Progenitor cell of endocrine pancreas (in vitro differentiated cells): ENCODE data around the gene FAM135A. TPM values are rescaled to one million over a fixed set of nuclear protein-coding genes. Genes with fewer than 3 reads are reported as not detected.
A peak's percentile ranks its signal among the peaks of the same experiment; 100 is the strongest.

Experiments
- DNase-seq: peaks from one replicate; pipeline ENCODE4 v3.0.0; 2021; ENCODE audit warnings: low spot score; ENCODE audit not compliant: unreplicated experiment
- H3K27ac Mint-ChIP-seq: 2 replicates; pipeline ENCODE4 v1.8.0; 2021; ENCODE audit warnings: mild to moderate bottlenecking, moderate library complexity, mixed read lengths
- H3K27me3 Mint-ChIP-seq: 2 replicates; pipeline ENCODE4 v1.8.0; 2021; ENCODE audit warnings: mixed read lengths
- H3K36me3 Mint-ChIP-seq: 2 replicates; pipeline ENCODE4 v1.8.0; 2022; ENCODE audit warnings: mixed read lengths; ENCODE audit not compliant: insufficient read depth
- H3K4me1 Mint-ChIP-seq: 2 replicates; pipeline ENCODE4 v1.8.0; 2021; ENCODE audit warnings: low read depth, mixed read lengths
- H3K4me3 Mint-ChIP-seq: 2 replicates; pipeline ENCODE4 v1.8.0; 2021; ENCODE audit warnings: low read depth, mild to moderate bottlenecking, moderate library complexity, mixed read lengths
- H3K9me3 Mint-ChIP-seq: 2 replicates; pipeline ENCODE4 v1.8.0; 2021; ENCODE audit warnings: low read depth, mixed read lengths
- total RNA-seq: library from RNA; stranded (reverse); gene quantifications from 2 replicates; pipeline ENCODE4 v1.2.1, GENCODE V29; 2021
- TF ChIP-seq, protein P1 (sequence below): fragments of 200-600 bp; sonication (generic); IDR thresholded peaks from one replicate; pipeline ENCODE4 v1.5.0; 2021; ENCODE audit warnings: antibody characterized with exemption, mild to moderate bottlenecking; ENCODE audit not compliant: unreplicated experiment

FAM135A gene
- total RNA-seq, 1 donor from 2014 or later = 31.9 TPM

DNA sequence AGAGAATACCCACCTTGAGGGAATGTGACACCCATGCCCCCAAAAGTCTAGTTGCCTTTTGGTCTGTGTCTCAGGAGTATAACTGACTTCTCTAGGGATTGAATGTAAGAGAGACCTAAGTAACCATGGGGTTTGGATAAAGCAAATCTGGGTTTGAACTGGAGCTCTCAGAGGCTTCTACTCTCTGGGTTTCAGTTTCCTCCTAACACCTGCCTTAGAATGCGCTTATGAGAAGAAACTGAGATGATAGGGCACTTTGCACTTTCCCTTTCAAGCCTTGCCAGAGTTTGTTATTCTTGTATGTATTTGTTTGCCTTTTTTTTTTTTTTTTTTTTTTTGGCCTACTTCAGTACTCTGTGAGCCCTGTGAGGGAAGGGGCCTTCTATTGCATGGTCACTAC, 172.8 kb downstream of the FAM135A start:
- Mint-ChIP-seq H3K9me3 (no peaks in the 10 kb centered on the region), H3K4me3 (no peak overlapping the region), H3K4me1 (no peaks in the 10 kb centered on the region), H3K27me3 (no peaks in the 10 kb centered on the region), H3K36me3 (peaks cover 16% of the 10 kb centered on the region), H3K27ac (peak overlapping the region; percentile 33)
- TF ChIP-seq, protein P1, sequence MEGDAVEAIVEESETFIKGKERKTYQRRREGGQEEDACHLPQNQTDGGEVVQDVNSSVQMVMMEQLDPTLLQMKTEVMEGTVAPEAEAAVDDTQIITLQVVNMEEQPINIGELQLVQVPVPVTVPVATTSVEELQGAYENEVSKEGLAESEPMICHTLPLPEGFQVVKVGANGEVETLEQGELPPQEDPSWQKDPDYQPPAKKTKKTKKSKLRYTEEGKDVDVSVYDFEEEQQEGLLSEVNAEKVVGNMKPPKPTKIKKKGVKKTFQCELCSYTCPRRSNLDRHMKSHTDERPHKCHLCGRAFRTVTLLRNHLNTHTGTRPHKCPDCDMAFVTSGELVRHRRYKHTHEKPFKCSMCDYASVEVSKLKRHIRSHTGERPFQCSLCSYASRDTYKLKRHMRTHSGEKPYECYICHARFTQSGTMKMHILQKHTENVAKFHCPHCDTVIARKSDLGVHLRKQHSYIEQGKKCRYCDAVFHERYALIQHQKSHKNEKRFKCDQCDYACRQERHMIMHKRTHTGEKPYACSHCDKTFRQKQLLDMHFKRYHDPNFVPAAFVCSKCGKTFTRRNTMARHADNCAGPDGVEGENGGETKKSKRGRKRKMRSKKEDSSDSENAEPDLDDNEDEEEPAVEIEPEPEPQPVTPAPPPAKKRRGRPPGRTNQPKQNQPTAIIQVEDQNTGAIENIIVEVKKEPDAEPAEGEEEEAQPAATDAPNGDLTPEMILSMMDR = no peak
- DNase-seq = no peak

DNA sequence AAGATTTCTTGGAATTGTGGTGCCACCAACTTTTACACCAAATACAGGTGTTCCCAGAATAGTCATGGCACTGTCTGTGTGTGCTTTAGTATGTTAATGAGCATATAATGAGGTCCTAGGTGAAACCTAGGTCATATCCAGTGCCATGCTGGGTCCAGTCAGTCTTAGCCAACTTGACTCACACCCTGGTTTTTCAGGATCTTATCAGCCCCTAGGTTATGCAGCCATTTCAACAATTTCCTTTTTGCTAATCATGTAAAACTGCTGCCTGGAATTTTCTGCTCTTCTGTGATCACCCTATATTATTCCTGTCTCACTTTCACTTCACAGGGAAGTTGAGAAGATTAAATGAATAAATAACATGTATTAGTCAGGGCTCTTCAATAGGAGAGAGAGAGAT, 177.1 kb downstream of the FAM135A start:
- H3K27ac Mint-ChIP-seq = no peak overlapping the region

DNA sequence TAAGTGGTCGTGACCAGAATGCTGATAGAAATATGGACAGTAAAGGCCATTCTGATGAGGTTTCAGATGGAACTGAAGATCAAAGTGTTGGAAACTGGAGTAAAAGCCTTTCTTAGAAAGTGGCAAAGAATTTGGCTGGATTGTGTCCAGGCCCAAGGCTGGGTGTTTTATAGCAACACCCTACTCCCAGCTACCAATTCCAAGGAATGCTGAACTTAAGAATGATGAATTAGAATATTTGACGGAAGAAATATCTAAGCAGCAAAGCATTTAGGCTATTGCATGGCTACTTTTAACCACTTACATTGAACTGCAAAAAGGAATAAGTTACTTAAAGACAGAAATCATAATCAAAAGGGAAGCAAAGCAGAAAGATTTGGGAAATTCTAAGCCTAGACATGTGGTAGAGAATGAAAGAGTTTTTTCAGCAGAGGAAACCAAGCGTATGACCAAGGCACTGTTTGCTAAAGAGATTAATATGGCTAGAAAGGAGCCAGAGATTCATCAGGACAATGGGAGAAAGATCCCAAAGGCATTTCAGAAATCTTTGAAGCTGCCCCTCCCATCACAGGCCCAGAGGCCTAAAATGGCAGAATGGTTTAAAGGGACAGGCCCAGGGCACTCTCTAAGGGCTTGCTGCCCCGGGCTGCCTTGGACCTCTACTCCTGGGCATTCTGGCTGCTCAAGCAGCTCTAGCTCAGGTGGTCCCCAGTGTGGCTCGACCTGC, 179.2 kb downstream of the FAM135A start:
- H3K4me1 Mint-ChIP-seq = no peaks in the 10 kb centered on the region
- no peak for DNase-seq
- no peak overlapping the region for H3K4me3 Mint-ChIP-seq
- no peak overlapping the region for H3K27ac Mint-ChIP-seq
- no peaks in the 10 kb centered on the region for H3K9me3 Mint-ChIP-seq
- no peaks in the 10 kb centered on the region for H3K27me3 Mint-ChIP-seq
- peaks cover 7% of the 10 kb centered on the region for H3K36me3 Mint-ChIP-seq
- TF ChIP-seq, protein P1 = no peak

More for the DNA sequence above, 177.1 kb downstream of the FAM135A start:
- Mint-ChIP-seq H3K4me3 (no peak overlapping the region), H3K36me3 (peaks cover 7% of the 10 kb centered on the region), H3K27me3 (no peaks in the 10 kb centered on the region), H3K9me3 (no peaks in the 10 kb centered on the region), H3K4me1 (no peaks in the 10 kb centered on the region)
- no peak for DNase-seq
- TF ChIP-seq, protein P1 = no peak

DNA sequence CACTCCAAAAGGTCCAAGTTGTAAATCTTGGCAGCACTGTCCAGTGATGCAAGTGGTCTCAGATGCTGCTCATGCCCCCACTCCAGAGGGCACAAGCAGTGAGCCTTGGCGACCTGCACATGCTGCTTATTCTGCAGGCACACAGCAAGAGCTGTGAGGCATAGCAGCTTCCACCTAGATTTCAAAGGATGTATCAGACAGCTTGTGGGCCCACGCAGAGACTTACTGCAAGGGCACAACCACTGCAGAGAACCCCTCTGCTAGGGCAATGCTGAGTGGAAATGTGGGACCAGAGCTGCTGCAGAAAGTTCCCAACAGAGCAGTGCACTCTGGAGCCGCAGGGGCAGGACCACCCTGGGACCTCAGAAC, 179.8 kb downstream of the FAM135A start:
- no peak overlapping the region for H3K27ac Mint-ChIP-seq
- TF ChIP-seq, protein P1 = no peak
- no peak for DNase-seq
- no peaks in the 10 kb centered on the region for H3K27me3 Mint-ChIP-seq
- H3K36me3 Mint-ChIP-seq = peaks cover 7% of the 10 kb centered on the region
- H3K4me1 Mint-ChIP-seq = no peaks in the 10 kb centered on the region
- H3K4me3 Mint-ChIP-seq = no peak overlapping the region
- no peaks in the 10 kb centered on the region for H3K9me3 Mint-ChIP-seq

DNA sequence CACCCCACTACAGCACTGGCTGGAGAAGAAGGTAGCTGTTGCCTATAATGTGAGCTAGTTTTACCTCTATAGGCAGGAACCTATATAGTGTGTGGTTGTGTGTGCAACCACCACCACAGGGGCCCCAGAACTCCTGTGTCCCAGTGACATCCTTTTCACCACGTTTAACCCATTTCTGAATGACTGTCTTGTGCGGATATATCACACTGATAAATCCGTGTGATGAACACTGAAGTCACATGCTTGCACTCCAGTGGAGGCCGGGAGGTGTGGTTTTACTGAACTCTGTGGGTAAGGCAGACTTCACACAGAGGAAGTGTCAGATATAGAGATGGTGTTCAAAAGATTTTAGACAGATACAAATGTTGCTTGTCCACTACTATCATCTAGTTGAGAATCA, 185.9 kb downstream of the FAM135A start:
- peaks cover 8% of the 10 kb centered on the region for H3K9me3 Mint-ChIP-seq
- H3K27me3 Mint-ChIP-seq = no peaks in the 10 kb centered on the region
- no peaks in the 10 kb centered on the region for H3K36me3 Mint-ChIP-seq
- no peak overlapping the region for H3K4me3 Mint-ChIP-seq
- no peaks in the 10 kb centered on the region for H3K4me1 Mint-ChIP-seq
- TF ChIP-seq, protein P1 = no peak
- no peak overlapping the region for H3K27ac Mint-ChIP-seq
- no peak for DNase-seq
